ENCODE measurements around the gene GCNA.

Gene GCNA

GRCh38 chrX:71615056-71615455, 36.8 kb downstream of the GCNA start:
- TF ChIP-seq CTCF (IDR thresholded peaks at IDR 0.05; ENCODE audit: control insufficient read depth, insufficient read depth, low read depth, low read length, missing control alignments) = no peak
- DNase-seq (ENCODE audit: low read depth) = no peak
- no peak overlapping the region for H3K4me3 ChIP-seq (ENCODE audit: control insufficient read depth, low read depth, low read length)

- TF ChIP-seq CTCF (IDR thresholded peaks at IDR 0.05; ENCODE audit: control insufficient read depth, insufficient read depth, low read depth, low read length, missing control alignments) = no peak
- no peak overlapping the region for H3K4me3 ChIP-seq (ENCODE audit: control insufficient read depth, low read depth, low read length)
- no peak for DNase-seq (ENCODE audit: low read depth)
Observed at GRCh38 chrX:71615954-71616353, 37.7 kb downstream of the GCNA start.

- H3K4me3 ChIP-seq (ENCODE audit: control insufficient read depth, low read depth, low read length) = no peak overlapping the region
- no peak for DNase-seq (ENCODE audit: low read depth)
- no peak for TF ChIP-seq CTCF (IDR thresholded peaks at IDR 0.05; ENCODE audit: control insufficient read depth, insufficient read depth, low read depth, low read length, missing control alignments)
Observed at GRCh38 chrX:71616672-71617529, 38.7 kb downstream of the GCNA start.

GRCh38 chrX:71617742-71618141, 39.5 kb downstream of the GCNA start:
- TF ChIP-seq CTCF (IDR thresholded peaks at IDR 0.05; ENCODE audit: control insufficient read depth, insufficient read depth, low read depth, low read length, missing control alignments) = no peak
- no peak for DNase-seq (ENCODE audit: low read depth)
- H3K4me3 ChIP-seq (ENCODE audit: control insufficient read depth, low read depth, low read length) = no peak overlapping the region

GRCh38 chrX:71618303-71618721, 40.1 kb downstream of the GCNA start, which contains the start of gene CXCR3:
Gene CXCR3, minus strand, starts transcription at chrX:71618511. Its CDS starts 62 bp downstream, at chrX:71618449.
- no peak within 1 kb of the TSS for H3K4me3 ChIP-seq (ENCODE audit: control insufficient read depth, low read depth, low read length)
- DNase-seq (ENCODE audit: low read depth) = no peak
- TF ChIP-seq CTCF (IDR thresholded peaks at IDR 0.05; ENCODE audit: control insufficient read depth, insufficient read depth, low read depth, low read length, missing control alignments) = no peak

- TF ChIP-seq CTCF (IDR thresholded peaks at IDR 0.05; ENCODE audit: control insufficient read depth, insufficient read depth, low read depth, low read length, missing control alignments) = no peak
- H3K4me3 ChIP-seq (ENCODE audit: control insufficient read depth, low read depth, low read length) = no peak overlapping the region
- no peak for DNase-seq (ENCODE audit: low read depth)
Observed at GRCh38 chrX:71618787-71619186, 40.5 kb downstream of the GCNA start.
